SK-N-SH (cell line): Measurements from ENCODE around the gene RHOT2.

Source experiments
- EP300 ChIP-seq, 2 experiments: IDR thresholded peaks; 2 replicates each; pipeline versions ENCODE4 v1.4.0 to v1.6.1; 2012; ENCODE audit warnings: borderline replicate concordance in 1 of 2, low read depth in 1 of 2, low read length in 1 of 2
- EZH2phosphoT487 ChIP-seq: fragments of 200-600 bp; sonication (generic); IDR thresholded peaks from 2 replicates; pipeline ENCODE4 v1.6.1; 2017; ENCODE audit warnings: low read depth, mixed run types, mild to moderate bottlenecking, antibody characterized with exemption, moderate library complexity, borderline replicate concordance
- FOXJ3 ChIP-seq: sonication (generic); formaldehyde crosslinking; IDR thresholded peaks from 2 replicates; pipeline ENCODE4 v1.5.1; 2020; ENCODE audit warnings: mild to moderate bottlenecking, missing genetic modification reagents
- JUND ChIP-seq: IDR thresholded peaks from 2 replicates; pipeline ENCODE4 v1.4.0; 2012
- MXI1 ChIP-seq: IDR thresholded peaks from 2 replicates; pipeline ENCODE4 v1.6.1; 2012; ENCODE audit warnings: mild to moderate bottlenecking, low read depth, low read length, improper control_type of control experiment
- NRF1 ChIP-seq: IDR thresholded peaks from 2 replicates; pipeline ENCODE4 v1.6.1; 2012; ENCODE audit warnings: low read depth, mild to moderate bottlenecking, low read length
- POLR2AphosphoS5 ChIP-seq: IDR thresholded peaks from 2 replicates; pipeline ENCODE4 v1.6.1; 2012; ENCODE audit warnings: low read depth, low read length
- RAD21 ChIP-seq: IDR thresholded peaks from 2 replicates; pipeline ENCODE4 v1.6.1; 2012; ENCODE audit warnings: mild to moderate bottlenecking, low read length
- RCOR1 ChIP-seq: fragments of 150-350 bp; IDR thresholded peaks from 2 replicates; pipeline ENCODE4 v1.6.1; 2017; ENCODE audit warnings: antibody characterized with exemption, low read length
- RFX5 ChIP-seq: IDR thresholded peaks from 2 replicates; pipeline ENCODE4 v1.6.1; 2012; ENCODE audit warnings: mild to moderate bottlenecking, improper control_type of control experiment, low read length
- TF ChIP-seq, protein P1 (sequence below): fragments of 200-600 bp; sonication (generic); IDR thresholded peaks from 2 replicates; pipeline ENCODE4 v1.6.1; 2017; ENCODE audit warnings: antibody characterized with exemption, mild to moderate bottlenecking, moderate library complexity
- TF ChIP-seq, protein P2 (sequence below): IDR thresholded peaks from 2 replicates; pipeline ENCODE4 v1.4.0; 2012; ENCODE audit warnings: low read depth
- TF ChIP-seq, protein P3 (sequence below): IDR thresholded peaks from 2 replicates; pipeline ENCODE4 v1.4.0; 2012; ENCODE audit warnings: low read depth, borderline replicate concordance
- TF ChIP-seq, protein P4 (sequence below): IDR thresholded peaks from 2 replicates; pipeline ENCODE4 v1.4.0; 2012; ENCODE audit warnings: low read depth, borderline replicate concordance

DNA sequence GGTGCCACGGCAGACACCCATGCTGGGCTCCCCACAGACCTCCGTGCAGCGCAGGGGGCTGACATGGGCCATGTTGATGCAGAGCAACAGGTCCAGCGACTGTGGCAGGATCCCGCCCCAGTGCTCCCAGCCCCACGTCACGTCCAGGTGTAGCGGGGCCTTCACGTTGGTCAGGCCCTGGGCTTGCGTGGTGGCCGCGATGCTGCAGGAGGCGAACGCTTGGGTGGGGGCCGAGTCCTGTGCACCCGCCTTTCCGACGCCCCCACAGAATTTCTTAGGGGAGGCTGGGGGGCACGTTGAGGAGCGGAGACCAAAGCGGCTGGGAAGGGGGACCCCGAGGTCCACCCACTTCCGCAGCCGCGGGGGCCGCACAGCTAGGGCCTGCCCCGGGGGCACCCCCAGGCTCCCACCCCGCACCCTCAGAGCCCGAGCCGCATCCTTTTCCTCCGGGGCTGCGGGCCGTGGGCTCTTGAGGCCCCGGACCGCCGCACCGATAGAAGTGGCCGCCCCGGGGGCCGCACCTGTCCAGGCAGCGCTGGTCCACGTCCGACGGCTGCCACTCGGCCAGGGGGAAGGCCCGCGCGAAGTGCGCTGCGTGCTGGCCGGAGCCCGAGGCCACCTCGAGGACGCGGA, 32.2 kb upstream of the RHOT2 start:
- TF ChIP-seq, protein P1, sequence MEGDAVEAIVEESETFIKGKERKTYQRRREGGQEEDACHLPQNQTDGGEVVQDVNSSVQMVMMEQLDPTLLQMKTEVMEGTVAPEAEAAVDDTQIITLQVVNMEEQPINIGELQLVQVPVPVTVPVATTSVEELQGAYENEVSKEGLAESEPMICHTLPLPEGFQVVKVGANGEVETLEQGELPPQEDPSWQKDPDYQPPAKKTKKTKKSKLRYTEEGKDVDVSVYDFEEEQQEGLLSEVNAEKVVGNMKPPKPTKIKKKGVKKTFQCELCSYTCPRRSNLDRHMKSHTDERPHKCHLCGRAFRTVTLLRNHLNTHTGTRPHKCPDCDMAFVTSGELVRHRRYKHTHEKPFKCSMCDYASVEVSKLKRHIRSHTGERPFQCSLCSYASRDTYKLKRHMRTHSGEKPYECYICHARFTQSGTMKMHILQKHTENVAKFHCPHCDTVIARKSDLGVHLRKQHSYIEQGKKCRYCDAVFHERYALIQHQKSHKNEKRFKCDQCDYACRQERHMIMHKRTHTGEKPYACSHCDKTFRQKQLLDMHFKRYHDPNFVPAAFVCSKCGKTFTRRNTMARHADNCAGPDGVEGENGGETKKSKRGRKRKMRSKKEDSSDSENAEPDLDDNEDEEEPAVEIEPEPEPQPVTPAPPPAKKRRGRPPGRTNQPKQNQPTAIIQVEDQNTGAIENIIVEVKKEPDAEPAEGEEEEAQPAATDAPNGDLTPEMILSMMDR = no peak
- TF ChIP-seq, protein P2, sequence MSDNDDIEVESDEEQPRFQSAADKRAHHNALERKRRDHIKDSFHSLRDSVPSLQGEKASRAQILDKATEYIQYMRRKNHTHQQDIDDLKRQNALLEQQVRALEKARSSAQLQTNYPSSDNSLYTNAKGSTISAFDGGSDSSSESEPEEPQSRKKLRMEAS = no peak
- no peak for TF ChIP-seq POLR2AphosphoS5
- 0 out of 4 replicates have a peak, but pooled peaks of 1 of the 2 experiments have one; percentile 6 for TF ChIP-seq EP300 (IDR thresholded peaks at IDR 0.05; ENCODE audit: borderline replicate concordance in 1 of 2, low read depth in 1 of 2, low read length in 1 of 2)
- TF ChIP-seq, protein P3, sequence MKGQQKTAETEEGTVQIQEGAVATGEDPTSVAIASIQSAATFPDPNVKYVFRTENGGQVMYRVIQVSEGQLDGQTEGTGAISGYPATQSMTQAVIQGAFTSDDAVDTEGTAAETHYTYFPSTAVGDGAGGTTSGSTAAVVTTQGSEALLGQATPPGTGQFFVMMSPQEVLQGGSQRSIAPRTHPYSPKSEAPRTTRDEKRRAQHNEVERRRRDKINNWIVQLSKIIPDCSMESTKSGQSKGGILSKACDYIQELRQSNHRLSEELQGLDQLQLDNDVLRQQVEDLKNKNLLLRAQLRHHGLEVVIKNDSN = no peak
- no peak for TF ChIP-seq MXI1
- TF ChIP-seq RAD21 = no peak
- TF ChIP-seq NRF1 = no peak
- no peak for TF ChIP-seq EZH2phosphoT487
- TF ChIP-seq, protein P4, sequence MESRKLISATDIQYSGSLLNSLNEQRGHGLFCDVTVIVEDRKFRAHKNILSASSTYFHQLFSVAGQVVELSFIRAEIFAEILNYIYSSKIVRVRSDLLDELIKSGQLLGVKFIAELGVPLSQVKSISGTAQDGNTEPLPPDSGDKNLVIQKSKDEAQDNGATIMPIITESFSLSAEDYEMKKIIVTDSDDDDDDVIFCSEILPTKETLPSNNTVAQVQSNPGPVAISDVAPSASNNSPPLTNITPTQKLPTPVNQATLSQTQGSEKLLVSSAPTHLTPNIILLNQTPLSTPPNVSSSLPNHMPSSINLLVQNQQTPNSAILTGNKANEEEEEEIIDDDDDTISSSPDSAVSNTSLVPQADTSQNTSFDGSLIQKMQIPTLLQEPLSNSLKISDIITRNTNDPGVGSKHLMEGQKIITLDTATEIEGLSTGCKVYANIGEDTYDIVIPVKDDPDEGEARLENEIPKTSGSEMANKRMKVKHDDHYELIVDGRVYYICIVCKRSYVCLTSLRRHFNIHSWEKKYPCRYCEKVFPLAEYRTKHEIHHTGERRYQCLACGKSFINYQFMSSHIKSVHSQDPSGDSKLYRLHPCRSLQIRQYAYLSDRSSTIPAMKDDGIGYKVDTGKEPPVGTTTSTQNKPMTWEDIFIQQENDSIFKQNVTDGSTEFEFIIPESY = no peak
- no peak for TF ChIP-seq RFX5
- no peak for TF ChIP-seq FOXJ3 (CRISPR knock-in tag)
- TF ChIP-seq JUND = no peak
- TF ChIP-seq RCOR1 = no peak
